22Rv1 (cell line): ENCODE data around the gene VASP.

Source experiments
- H3K27ac ChIP-seq: fragments of 450-650 bp; 2 replicates; pipeline ENCODE4 v1.5.1; 2017
- ZFX ChIP-seq: fragments of 450-650 bp; IDR thresholded peaks from 2 replicates; pipeline ENCODE4 v1.6.1; 2017; ENCODE audit warnings: antibody characterized with exemption, borderline replicate concordance
- TF ChIP-seq, protein P1 (sequence below): fragments of 450-650 bp; IDR thresholded peaks from 2 replicates; pipeline ENCODE4 v1.5.1; 2017; ENCODE audit warnings: mild to moderate bottlenecking

VASP gene

GRCh38 chr19:45469945-45470761 lies 37.1 kb upstream of the VASP start:
- H3K27ac ChIP-seq: peak overlapping the region; percentile 80
- no peak for TF ChIP-seq ZFX
- TF ChIP-seq, protein P1, sequence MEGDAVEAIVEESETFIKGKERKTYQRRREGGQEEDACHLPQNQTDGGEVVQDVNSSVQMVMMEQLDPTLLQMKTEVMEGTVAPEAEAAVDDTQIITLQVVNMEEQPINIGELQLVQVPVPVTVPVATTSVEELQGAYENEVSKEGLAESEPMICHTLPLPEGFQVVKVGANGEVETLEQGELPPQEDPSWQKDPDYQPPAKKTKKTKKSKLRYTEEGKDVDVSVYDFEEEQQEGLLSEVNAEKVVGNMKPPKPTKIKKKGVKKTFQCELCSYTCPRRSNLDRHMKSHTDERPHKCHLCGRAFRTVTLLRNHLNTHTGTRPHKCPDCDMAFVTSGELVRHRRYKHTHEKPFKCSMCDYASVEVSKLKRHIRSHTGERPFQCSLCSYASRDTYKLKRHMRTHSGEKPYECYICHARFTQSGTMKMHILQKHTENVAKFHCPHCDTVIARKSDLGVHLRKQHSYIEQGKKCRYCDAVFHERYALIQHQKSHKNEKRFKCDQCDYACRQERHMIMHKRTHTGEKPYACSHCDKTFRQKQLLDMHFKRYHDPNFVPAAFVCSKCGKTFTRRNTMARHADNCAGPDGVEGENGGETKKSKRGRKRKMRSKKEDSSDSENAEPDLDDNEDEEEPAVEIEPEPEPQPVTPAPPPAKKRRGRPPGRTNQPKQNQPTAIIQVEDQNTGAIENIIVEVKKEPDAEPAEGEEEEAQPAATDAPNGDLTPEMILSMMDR: no peak

- TF ChIP-seq ZFX: no peak
- TF ChIP-seq, protein P1: no peak
- H3K27ac ChIP-seq: no peak overlapping the region
Measured at GRCh38 chr19:45470762-45471081, 36.6 kb upstream of the VASP start.

GRCh38 chr19:45471111-45471930 lies 36.0 kb upstream of the VASP start:
- TF ChIP-seq, protein P1: no peak
- TF ChIP-seq ZFX: no peak

GRCh38 chr19:45471931-45472562 lies 35.2 kb upstream of the VASP start:
- H3K27ac ChIP-seq: no peak overlapping the region; the same call in 1 of the 2 replicates
- TF ChIP-seq, protein P1: no peak
- TF ChIP-seq ZFX: no peak

More at GRCh38 chr19:45471111-45471930, 36.0 kb upstream of the VASP start:
- H3K27ac ChIP-seq: no peak overlapping the region; the same call in 1 of the 2 replicates

DNA sequence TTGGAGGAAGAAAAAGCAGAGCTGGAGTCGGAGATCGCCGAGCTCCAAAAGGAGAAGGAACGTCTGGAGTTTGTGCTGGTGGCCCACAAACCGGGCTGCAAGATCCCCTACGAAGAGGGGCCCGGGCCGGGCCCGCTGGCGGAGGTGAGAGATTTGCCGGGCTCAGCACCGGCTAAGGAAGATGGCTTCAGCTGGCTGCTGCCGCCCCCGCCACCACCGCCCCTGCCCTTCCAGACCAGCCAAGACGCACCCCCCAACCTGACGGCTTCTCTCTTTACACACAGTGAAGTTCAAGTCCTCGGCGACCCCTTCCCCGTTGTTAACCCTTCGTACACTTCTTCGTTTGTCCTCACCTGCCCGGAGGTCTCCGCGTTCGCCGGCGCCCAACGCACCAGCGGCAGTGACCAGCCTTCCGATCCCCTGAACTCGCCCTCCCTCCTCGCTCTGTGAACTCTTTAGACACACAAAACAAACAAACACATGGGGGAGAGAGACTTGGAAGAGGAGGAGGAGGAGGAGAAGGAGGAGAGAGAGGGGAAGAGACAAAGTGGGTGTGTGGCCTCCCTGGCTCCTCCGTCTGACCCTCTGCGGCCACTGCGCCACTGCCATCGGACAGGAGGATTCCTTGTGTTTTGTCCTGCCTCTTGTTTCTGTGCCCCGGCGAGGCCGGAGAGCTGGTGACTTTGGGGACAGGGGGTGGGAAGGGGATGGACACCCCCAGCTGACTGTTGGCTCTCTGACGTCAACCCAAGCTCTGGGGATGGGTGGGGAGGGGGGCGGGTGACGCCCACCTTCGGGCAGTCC lies 34.5 kb upstream of the VASP start:
- H3K27ac ChIP-seq: no peak overlapping the region
- no peak for TF ChIP-seq ZFX
- TF ChIP-seq, protein P1: no peak

GRCh38 chr19:45473367-45473681 lies 34.0 kb upstream of the VASP start:
- TF ChIP-seq, protein P1: no peak
- no peak for TF ChIP-seq ZFX
- no peak overlapping the region for H3K27ac ChIP-seq
